Bronchial epithelial cell (primary cell): ENCODE results near the gene CARS1. TPM values are rescaled to one million over a fixed set of nuclear protein-coding genes. Genes with fewer than 3 reads are reported as not detected.

Source experiments
- DNase-seq: peaks from one replicate; pipeline ENCODE4 v3.0.0-alpha.2; 2010; ENCODE audit warnings: low read depth
- FAIRE-seq: peaks from 2 replicates; lab custom pipeline; 2011; peaks lifted over from hg19 to GRCh38; lab: Jason Lieb, UNC
- H3K27me3 ChIP-seq: 2 replicates; pipeline ENCODE4 v1.5.1; 2011; ENCODE audit warnings: low read length; ENCODE audit not compliant: control insufficient read depth, insufficient read depth
- H3K36me3 ChIP-seq: 2 replicates; pipeline ENCODE4 v1.5.1; 2011; ENCODE audit warnings: low read length; ENCODE audit not compliant: control insufficient read depth, insufficient read depth
- H3K4me3 ChIP-seq: 2 replicates; pipeline ENCODE4 v1.5.1; 2011; ENCODE audit warnings: mild to moderate bottlenecking, low read depth, low read length, control low read depth
- CTCF ChIP-seq: IDR thresholded peaks from 2 replicates; pipeline ENCODE4 v1.5.1; 2011; ENCODE audit warnings: mild to moderate bottlenecking, moderate library complexity, low read length, control low read depth, inconsistent platforms; ENCODE audit not compliant: insufficient read depth, severe bottlenecking
- total RNA-seq: library from RNA; depleted of rRNA; stranded (reverse); fragments of >200 nt; gene quantifications from 2 replicates; pipeline ENCODE4 v1.2.1, GENCODE V29; 2014

The CARS1 gene
- total RNA-seq, 1 donor from 2014 or later: 113 TPM

DNA sequence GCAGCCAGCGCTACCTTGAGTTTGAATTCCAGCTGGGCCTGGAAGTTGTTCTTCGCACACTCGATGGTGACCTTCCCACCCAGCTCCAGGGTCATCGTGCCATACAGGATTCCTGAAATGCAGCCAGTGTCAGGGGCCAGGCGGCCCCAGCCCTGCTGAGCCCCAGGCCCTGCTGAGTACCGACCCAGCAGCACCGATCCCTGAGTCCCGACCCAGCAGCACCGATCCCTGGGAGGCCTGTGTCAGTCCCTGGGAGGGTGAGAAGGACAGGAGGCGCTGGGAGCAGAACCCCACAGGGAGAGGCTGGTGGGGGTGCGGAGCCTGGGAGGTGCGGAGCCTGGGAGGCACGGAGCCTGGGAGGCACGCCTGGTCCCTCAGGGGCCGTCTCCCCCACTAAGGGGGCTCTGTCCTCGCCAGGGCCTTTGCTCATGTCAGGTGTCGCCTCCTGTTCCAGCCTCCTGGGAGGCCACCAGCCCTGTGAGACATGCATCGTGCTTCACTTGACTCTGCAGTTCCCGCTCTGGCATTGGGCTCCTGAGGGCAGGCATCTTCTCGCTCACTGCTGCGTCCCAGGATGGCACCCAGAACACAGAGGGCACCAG is 37.1 kb upstream of the CARS1 start:
- TF ChIP-seq CTCF: no peak
- no peak overlapping the region for H3K4me3 ChIP-seq
- DNase-seq (no peak), FAIRE-seq (no peak)
- H3K27me3 ChIP-seq: no peaks in the 10 kb centered on the region
- H3K36me3 ChIP-seq: peaks cover 11% of the 10 kb centered on the region

GRCh38 chr11:3093281-3094191 is 36.3 kb upstream of the CARS1 start:
- DNase-seq (no peak), FAIRE-seq (no peak)
- no peaks in the 10 kb centered on the region for H3K27me3 ChIP-seq
- no peak for TF ChIP-seq CTCF
- H3K4me3 ChIP-seq: no peak overlapping the region
- peaks cover 9% of the 10 kb centered on the region for H3K36me3 ChIP-seq

DNA sequence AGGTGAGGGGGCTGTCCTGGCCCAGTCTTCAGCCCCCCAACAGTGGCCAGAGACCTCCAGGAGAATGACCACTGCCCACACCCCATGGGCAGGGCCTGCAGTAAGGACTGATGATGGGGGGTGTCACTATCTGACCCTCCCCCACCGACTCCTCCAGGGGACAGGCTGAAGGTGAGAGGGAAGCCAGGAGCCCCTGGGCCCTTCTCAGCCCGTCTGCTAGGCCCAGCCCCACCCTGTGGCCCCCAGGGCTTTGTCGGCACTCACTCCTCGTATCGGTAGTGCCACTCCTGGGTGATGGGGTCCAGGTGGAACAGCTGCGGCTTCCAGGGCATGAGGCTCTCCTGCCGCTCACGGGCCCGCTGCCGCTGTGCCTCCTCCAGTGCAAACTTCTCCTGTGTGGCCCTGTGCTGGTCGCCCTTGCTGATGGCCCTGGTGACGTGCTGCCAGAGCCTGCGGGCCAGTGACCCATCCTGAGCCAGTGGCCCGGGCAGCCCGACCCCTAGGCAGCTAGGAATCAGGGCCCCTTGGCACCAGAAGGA is 35.4 kb upstream of the CARS1 start:
- Histone ChIP-seq H3K36me3 (peaks cover 9% of the 10 kb centered on the region), H3K27me3 (no peaks in the 10 kb centered on the region), H3K4me3 (no peak overlapping the region)
- DNase-seq: no peak
- no peak for FAIRE-seq
- no peak for TF ChIP-seq CTCF

GRCh38 chr11:3091846-3092602 is 34.8 kb upstream of the CARS1 start:
- peak; percentile 43 for FAIRE-seq

More at GRCh38 chr11:3091846-3092602, 34.8 kb upstream of the CARS1 start:
- H3K4me3 ChIP-seq: no peak overlapping the region
- peak; percentile 68 for DNase-seq
- peak; percentile 99 for TF ChIP-seq CTCF
- H3K36me3 ChIP-seq: peaks cover 9% of the 10 kb centered on the region
- no peaks in the 10 kb centered on the region for H3K27me3 ChIP-seq
